Measurements from ENCODE around the gene ARHGAP27.
A peak's percentile ranks its signal among the peaks of the same experiment; 100 is the strongest.

ARHGAP27 gene

GRCh38 chr17:45430738-45431530 is 1.7 kb downstream of the ARHGAP27 start:
- DNase-seq = no peak

GRCh38 chr17:45430006-45430737 is 2.5 kb downstream of the ARHGAP27 start:
- DNase-seq = no peak

- DNase-seq = no peak
Observed at GRCh38 chr17:45429339-45430005, 3.2 kb downstream of the ARHGAP27 start.

- DNase-seq = no peak
Observed at GRCh38 chr17:45428931-45429338, 3.7 kb downstream of the ARHGAP27 start.

GRCh38 chr17:45428050-45428617 is 4.5 kb downstream of the ARHGAP27 start:
- peak; percentile 81 for DNase-seq

GRCh38 chr17:45427181-45427835 is 5.4 kb downstream of the ARHGAP27 start:
- DNase-seq = no peak

- no peak for DNase-seq
Observed at GRCh38 chr17:45426561-45426960, 6.1 kb downstream of the ARHGAP27 start.

GRCh38 chr17:45425984-45426413 is 6.7 kb downstream of the ARHGAP27 start:
- DNase-seq = no peak

GRCh38 chr17:45425125-45425983 is 7.3 kb downstream of the ARHGAP27 start:
- no peak for DNase-seq

- DNase-seq = no peak
Observed at GRCh38 chr17:45424769-45425124, 7.9 kb downstream of the ARHGAP27 start.

GRCh38 chr17:45423975-45424335 is 8.7 kb downstream of the ARHGAP27 start:
- DNase-seq = no peak

GRCh38 chr17:45423304-45423974 is 9.2 kb downstream of the ARHGAP27 start:
- no peak for DNase-seq

- no peak for DNase-seq
Observed at GRCh38 chr17:45414990-45415881, 17.4 kb downstream of the ARHGAP27 start.

- DNase-seq = no peak
Observed at GRCh38 chr17:45413498-45413923, 19.2 kb downstream of the ARHGAP27 start.

- DNase-seq = no peak
Observed at GRCh38 chr17:45411348-45412105, 21.1 kb downstream of the ARHGAP27 start.

- peak; percentile 60 for DNase-seq
Observed at GRCh38 chr17:45410144-45411091, 22.3 kb downstream of the ARHGAP27 start.

GRCh38 chr17:45409659-45410076 is 23.0 kb downstream of the ARHGAP27 start:
- DNase-seq = no peak

Measured in activated CD8-positive, alpha-beta memory T cell treated with anti-CD3 and anti-CD28 coated beads, Interleukin-2, amount 50 U/mL, for 4 hours (primary cell).